BE2C (cell line): ENCODE results near the gene ARMH1.
"Not testable (repeated sequence)": the region's sequence is repeated elsewhere in the genome, so short reads cannot be mapped to it uniquely, and the experiment has no call there.

ENCODE experiments used
- DNase-seq: peaks from one replicate; pipeline ENCODE4 v3.0.0-alpha.2; 2020
- H3K27me3 ChIP-seq: fragments of 250-450 bp; sonication (Bioruptor Pico); 2 replicates; pipeline ENCODE4 v1.5.1; 2020; ENCODE audit warnings: mild to moderate bottlenecking
- H3K36me3 ChIP-seq: fragments of 250-450 bp; sonication (Bioruptor Pico); 2 replicates; pipeline ENCODE4 v1.5.1; 2020; ENCODE audit warnings: mild to moderate bottlenecking
- H3K4me1 ChIP-seq: fragments of 250-450 bp; sonication (Bioruptor Pico); 2 replicates; pipeline ENCODE4 v1.5.1; 2020
- H3K4me3 ChIP-seq: 2 replicates; pipeline ENCODE4 v1.5.1; 2011; ENCODE audit warnings: low read depth, low read length
- H3K9me3 ChIP-seq: fragments of 250-450 bp; sonication (Bioruptor Pico); 2 replicates; pipeline ENCODE4 v1.5.1; 2020
- TF ChIP-seq, protein P1 (sequence below): IDR thresholded peaks from 2 replicates; pipeline ENCODE4 v1.5.1; 2012; ENCODE audit warnings: mild to moderate bottlenecking, low read depth, low read length

ARMH1 gene

DNA sequence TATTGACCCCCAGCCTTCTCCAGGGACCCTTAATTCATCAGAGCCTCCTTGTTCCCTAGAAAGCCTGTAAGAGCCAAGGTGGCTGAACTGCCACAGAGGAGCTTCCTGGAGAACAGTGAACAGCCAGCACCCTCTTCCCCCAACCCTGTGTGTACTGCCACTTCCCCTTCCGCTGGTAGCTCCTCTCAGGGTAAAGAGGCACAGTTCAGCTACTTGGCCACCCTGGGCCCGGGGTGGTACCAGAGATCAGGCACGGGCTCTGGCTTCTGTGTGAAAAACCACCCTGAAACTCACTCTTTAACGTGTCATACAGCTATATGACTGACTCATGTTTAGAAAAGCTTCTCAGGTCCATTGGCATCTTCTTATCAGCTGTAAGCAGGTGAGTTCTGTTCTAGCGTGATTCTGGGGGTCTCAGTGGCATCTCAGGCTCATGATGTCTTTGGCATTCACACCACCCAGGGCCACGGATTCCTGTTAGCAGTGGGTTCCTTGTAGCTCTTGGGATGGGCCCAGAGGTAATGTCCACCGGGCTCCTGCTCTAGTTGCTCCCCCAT is 22.4 kb downstream of the ARMH1 start:
- TF ChIP-seq, protein P1, sequence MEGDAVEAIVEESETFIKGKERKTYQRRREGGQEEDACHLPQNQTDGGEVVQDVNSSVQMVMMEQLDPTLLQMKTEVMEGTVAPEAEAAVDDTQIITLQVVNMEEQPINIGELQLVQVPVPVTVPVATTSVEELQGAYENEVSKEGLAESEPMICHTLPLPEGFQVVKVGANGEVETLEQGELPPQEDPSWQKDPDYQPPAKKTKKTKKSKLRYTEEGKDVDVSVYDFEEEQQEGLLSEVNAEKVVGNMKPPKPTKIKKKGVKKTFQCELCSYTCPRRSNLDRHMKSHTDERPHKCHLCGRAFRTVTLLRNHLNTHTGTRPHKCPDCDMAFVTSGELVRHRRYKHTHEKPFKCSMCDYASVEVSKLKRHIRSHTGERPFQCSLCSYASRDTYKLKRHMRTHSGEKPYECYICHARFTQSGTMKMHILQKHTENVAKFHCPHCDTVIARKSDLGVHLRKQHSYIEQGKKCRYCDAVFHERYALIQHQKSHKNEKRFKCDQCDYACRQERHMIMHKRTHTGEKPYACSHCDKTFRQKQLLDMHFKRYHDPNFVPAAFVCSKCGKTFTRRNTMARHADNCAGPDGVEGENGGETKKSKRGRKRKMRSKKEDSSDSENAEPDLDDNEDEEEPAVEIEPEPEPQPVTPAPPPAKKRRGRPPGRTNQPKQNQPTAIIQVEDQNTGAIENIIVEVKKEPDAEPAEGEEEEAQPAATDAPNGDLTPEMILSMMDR, result no peak
- no peak overlapping the region for H3K4me3 ChIP-seq
- DNase-seq, result no peak
- no peaks in the 10 kb centered on the region for H3K4me1 ChIP-seq
- H3K36me3 ChIP-seq, result no peaks in the 10 kb centered on the region
- H3K27me3 ChIP-seq, result no peaks in the 10 kb centered on the region
- H3K9me3 ChIP-seq, result no peaks in the 10 kb centered on the region

DNA sequence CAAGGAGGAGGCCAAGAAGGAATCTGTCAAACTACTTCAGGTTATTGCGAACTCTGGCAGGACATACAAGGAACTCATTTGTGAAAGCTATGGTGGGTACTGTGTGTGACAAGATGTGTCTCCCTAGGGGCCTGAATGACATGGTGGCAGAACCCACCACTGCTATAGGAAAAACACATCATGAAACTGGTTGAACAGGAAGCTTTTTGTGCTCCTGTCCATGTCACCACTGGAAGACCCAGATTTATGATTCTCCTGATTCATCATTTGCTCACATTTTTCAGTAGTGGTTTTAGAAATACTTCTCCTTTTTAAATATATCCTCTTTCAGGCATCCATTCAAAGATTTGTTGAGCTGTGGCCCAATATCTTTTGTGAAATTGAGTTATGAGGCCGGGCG is 23.6 kb downstream of the ARMH1 start:
- no peak for DNase-seq
- TF ChIP-seq, protein P1, result no peak
- Histone ChIP-seq H3K4me1 (no peaks in the 10 kb centered on the region), H3K27me3 (no peaks in the 10 kb centered on the region), H3K36me3 (no peaks in the 10 kb centered on the region), H3K4me3 (no peak overlapping the region), H3K9me3 (no peaks in the 10 kb centered on the region)

DNA sequence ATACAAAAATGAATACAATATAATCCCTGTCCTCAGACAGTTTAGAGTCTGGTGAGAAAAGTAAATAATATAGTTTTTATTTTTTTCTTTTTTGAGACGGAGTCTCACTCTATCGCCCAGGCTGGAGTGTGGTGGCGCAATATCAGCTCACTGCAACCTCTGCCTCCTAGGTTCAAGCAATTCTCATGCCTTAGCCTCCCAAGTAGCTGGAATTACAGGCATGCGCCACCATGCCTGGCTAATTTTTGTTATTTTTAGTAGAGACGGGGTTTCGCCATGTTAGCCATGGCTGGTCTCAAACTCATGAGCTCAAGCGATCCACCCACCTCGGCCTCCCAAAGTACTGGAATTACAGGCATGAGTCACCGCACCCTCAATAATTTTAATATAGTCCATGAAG is 24.9 kb downstream of the ARMH1 start:
- DNase-seq, result not testable (repeated sequence)

DNA sequence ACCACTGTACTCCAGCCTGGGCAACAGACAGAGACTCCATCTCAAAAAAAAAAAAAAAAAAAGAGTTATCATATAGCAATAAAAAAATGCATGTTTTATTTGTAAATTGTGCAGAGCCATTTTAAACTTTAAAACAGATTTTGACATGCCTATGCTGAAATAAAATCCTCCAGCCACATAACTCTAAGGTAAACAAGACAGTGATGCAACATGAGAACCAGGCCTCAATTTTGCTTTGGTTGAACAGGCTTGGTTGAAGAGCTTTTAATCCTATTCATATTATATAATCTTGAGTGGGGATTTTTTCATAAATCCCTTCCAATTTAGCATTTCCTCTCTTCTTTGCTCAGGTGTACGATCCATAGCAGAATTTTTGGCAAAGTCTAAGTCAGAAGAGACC is 26.1 kb downstream of the ARMH1 start:
- TF ChIP-seq, protein P1, result no peak
- Histone ChIP-seq H3K9me3 (no peaks in the 10 kb centered on the region), H3K36me3 (no peaks in the 10 kb centered on the region), H3K27me3 (no peaks in the 10 kb centered on the region), H3K4me3 (no peak overlapping the region), H3K4me1 (no peaks in the 10 kb centered on the region)
- no peak for DNase-seq

More for the DNA sequence above, 24.9 kb downstream of the ARMH1 start:
- not testable (repeated sequence) for H3K4me3 ChIP-seq, H3K9me3 ChIP-seq, H3K27me3 ChIP-seq, H3K4me1 ChIP-seq, H3K36me3 ChIP-seq

DNA sequence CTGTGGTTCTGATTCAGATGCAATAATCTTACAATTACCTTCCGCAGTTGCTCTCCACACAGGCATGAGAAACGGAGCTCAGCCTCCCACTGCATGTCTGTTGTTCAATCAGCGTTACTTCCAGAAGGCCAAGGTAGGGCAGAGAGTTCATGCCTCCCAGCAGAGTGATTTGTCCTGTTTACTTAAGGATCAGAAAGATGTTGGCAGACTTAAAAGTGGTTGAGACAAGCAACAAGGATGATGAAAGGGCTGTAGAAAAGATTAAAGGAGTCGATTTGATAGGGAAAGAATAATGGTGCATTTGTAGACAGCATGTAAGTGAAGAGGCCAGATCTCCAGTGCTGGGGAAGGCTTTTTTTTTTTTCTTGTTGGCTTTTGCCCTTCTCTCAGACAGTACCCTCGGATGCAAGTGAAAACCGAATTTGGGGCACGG is 26.6 kb downstream of the ARMH1 start:
- Histone ChIP-seq H3K36me3 (no peaks in the 10 kb centered on the region), H3K9me3 (no peaks in the 10 kb centered on the region), H3K4me3 (no peak overlapping the region), H3K4me1 (no peaks in the 10 kb centered on the region), H3K27me3 (no peaks in the 10 kb centered on the region)
- DNase-seq, result no peak
- TF ChIP-seq, protein P1, result no peak

DNA sequence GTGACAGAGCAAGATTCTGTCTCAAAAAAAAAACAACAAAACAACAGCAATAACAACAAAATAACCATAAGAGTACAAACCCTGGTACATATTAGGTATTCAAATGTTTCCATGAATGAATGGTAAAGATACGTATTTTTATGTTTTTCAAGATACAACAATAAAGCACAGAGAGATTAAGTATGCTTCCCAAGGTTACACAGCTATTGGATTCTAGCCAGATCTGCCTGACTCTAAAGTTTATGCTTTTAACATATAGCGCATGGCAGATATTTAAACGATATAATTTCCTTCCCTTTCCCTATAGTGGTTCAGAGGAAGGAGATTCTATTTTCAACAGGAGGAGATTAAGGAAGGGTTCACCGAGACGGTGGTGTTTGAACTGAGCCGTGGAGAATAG is 31.0 kb downstream of the ARMH1 start:
- Histone ChIP-seq H3K9me3 (no peaks in the 10 kb centered on the region), H3K36me3 (no peaks in the 10 kb centered on the region), H3K4me1 (no peaks in the 10 kb centered on the region), H3K27me3 (no peaks in the 10 kb centered on the region), H3K4me3 (no peak overlapping the region)
- TF ChIP-seq, protein P1, result no peak
- no peak for DNase-seq

DNA sequence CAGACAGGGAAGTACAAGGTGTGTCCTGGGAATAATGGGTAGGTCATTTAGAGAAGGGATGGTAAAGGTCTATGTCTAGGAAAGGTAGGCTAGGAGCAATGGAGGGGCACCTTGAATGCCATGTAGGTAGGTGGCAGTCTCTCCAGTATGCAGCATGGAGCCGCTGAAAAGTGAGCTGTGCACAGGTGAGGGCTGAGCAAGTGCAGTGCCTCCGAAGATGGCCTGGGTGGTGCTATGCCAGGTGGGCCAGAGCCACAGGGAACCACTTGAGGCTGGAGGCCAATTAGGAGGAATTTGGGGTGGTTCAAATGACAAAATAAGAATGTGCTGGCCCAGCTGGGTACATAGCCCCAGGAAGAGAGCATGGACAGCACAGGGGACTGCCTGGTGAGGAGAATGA is 31.4 kb downstream of the ARMH1 start:
- TF ChIP-seq, protein P1, result no peak
- Histone ChIP-seq H3K4me3 (no peak overlapping the region), H3K9me3 (no peaks in the 10 kb centered on the region), H3K27me3 (no peaks in the 10 kb centered on the region), H3K4me1 (no peaks in the 10 kb centered on the region), H3K36me3 (no peaks in the 10 kb centered on the region)
- DNase-seq, result no peak
